ENCODE measurements around the gene FER. TPM values are rescaled to one million over a fixed set of nuclear protein-coding genes. Genes with fewer than 3 reads are reported as not detected.

The FER gene
- polyA plus RNA-seq, 1 donor from 2014 or later = 8.5 TPM

DNA sequence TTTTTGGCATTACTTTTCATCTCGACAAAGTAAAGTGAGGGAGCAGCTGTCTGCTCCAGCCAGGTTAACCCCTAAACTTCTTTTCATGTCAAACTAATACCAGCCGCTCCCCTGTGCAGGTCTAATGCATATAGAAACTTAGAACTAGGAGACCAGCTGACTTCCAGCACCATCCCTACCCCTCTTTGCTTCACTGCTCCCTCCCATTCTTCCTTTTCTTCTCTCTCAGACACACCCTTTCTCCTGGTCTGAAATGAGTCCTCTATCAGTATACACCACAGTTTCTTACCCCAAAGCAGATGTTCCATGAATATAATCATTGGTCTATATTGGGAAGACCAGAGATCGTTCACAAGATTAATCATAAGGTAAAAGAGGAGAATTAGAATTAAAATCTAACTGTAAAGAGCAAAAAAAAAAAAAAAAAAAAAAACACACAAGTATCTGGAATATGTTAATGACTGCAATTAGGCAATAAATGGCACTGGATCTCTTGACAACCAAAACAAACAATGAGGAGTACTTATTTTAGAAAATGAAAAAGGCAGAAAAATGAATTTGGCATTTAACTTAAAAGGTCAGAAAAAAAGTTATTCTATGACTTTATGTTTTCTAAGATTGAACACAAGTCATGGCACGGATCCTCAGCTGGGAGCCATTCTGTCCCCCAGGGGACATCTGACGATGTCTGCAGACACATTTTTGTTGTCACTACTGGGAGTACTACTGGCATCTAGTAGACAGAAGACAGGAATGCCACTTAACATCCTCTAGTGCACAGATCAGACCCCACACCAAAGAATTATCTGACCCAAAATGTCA is 452.3 kb downstream of the FER start:
- Histone ChIP-seq H2AFZ (ENCODE audit: low read depth, low read length) (no peak overlapping the region), H3K9me3 (ENCODE audit: low read length) (no peaks in the 10 kb centered on the region), H3K4me3 (ENCODE audit: low read length) (no peak overlapping the region), H3F3A (ENCODE audit: insufficient read depth, low read length, poor library complexity, severe bottlenecking) (no peaks in the 10 kb centered on the region), H3K4me2 (ENCODE audit: low read length) (no peak overlapping the region), H4K20me1 (ENCODE audit: insufficient read depth) (no peaks in the 10 kb centered on the region), H3K9ac (ENCODE audit: low read length) (no peak overlapping the region), H3K36me3 (ENCODE audit: insufficient read depth, low read length) (no peaks in the 10 kb centered on the region), H3K27ac (ENCODE audit: low read length) (no peak overlapping the region), H3K9me2 (ENCODE audit: insufficient read depth, low read length) (no peaks in the 10 kb centered on the region), H3K79me2 (replicated peaks; ENCODE audit: insufficient read depth, low read length) (no peaks in the 10 kb centered on the region), H3K27me3 (ENCODE audit: insufficient read depth, low read depth, low read length) (no peaks in the 10 kb centered on the region)
- TF ChIP-seq EP300 (conservative IDR thresholded peaks at IDR 0.05; ENCODE audit: poor library complexity, severe bottlenecking) (no peak), SMC3 (conservative IDR thresholded peaks at IDR 0.05; ENCODE audit: poor library complexity) (no peak), RAD21 (conservative IDR thresholded peaks at IDR 0.05) (no peak), TAF1 (IDR thresholded peaks at IDR 0.05; ENCODE audit: low read depth) (no peak)
- TF ChIP-seq, protein P1, sequence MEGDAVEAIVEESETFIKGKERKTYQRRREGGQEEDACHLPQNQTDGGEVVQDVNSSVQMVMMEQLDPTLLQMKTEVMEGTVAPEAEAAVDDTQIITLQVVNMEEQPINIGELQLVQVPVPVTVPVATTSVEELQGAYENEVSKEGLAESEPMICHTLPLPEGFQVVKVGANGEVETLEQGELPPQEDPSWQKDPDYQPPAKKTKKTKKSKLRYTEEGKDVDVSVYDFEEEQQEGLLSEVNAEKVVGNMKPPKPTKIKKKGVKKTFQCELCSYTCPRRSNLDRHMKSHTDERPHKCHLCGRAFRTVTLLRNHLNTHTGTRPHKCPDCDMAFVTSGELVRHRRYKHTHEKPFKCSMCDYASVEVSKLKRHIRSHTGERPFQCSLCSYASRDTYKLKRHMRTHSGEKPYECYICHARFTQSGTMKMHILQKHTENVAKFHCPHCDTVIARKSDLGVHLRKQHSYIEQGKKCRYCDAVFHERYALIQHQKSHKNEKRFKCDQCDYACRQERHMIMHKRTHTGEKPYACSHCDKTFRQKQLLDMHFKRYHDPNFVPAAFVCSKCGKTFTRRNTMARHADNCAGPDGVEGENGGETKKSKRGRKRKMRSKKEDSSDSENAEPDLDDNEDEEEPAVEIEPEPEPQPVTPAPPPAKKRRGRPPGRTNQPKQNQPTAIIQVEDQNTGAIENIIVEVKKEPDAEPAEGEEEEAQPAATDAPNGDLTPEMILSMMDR (IDR thresholded peaks at IDR 0.05; ENCODE audit: poor library complexity, severe bottlenecking) = no peak

DNA sequence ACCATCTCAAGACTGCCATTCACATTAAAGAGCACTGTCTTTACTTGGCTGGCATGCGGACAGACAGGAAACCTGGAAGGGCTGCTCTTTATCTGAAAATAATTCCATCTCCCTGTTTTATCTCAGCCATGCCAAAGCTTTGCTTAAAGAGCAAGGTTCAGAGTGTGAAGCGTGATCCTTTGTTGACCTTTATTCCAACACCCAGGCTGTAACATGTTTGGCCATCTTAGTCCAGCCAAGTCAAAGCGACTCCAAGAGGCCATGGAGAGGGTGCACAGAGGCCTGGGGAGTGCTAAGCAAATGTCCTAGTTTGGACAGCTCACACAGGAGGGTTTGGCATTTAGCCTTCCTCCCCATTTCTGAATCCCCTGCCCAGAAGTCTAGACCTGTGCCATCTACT is 467.3 kb downstream of the FER start:
- no peaks in the 10 kb centered on the region for H3K36me3 ChIP-seq (ENCODE audit: insufficient read depth, low read length)
- no peaks in the 10 kb centered on the region for H4K20me1 ChIP-seq (ENCODE audit: insufficient read depth)
- H3F3A ChIP-seq (ENCODE audit: insufficient read depth, low read length, poor library complexity, severe bottlenecking) = no peaks in the 10 kb centered on the region

More for the DNA sequence above, 467.3 kb downstream of the FER start:
- Histone ChIP-seq H3K4me3 (ENCODE audit: low read length) (no peak overlapping the region), H3K4me2 (ENCODE audit: low read length) (no peak overlapping the region), H3K79me2 (replicated peaks; ENCODE audit: insufficient read depth, low read length) (no peaks in the 10 kb centered on the region), H3K9ac (ENCODE audit: low read length) (no peak overlapping the region), H3K9me2 (ENCODE audit: insufficient read depth, low read length) (no peaks in the 10 kb centered on the region), H3K27me3 (ENCODE audit: insufficient read depth, low read depth, low read length) (no peaks in the 10 kb centered on the region), H2AFZ (ENCODE audit: low read depth, low read length) (no peak overlapping the region), H3K9me3 (ENCODE audit: low read length) (no peaks in the 10 kb centered on the region), H3K27ac (ENCODE audit: low read length) (no peak overlapping the region)
- no peak for TF ChIP-seq MXI1 (conservative IDR thresholded peaks at IDR 0.05; ENCODE audit: poor library complexity, severe bottlenecking)
- TF ChIP-seq TAF1 (IDR thresholded peaks at IDR 0.05; ENCODE audit: low read depth) = no peak
- no peak for TF ChIP-seq EZH2 (IDR thresholded peaks at IDR 0.05; ENCODE audit: borderline replicate concordance, insufficient read depth, low read length, poor library complexity, severe bottlenecking)
- no peak for TF ChIP-seq EP300 (conservative IDR thresholded peaks at IDR 0.05; ENCODE audit: poor library complexity, severe bottlenecking)
- TF ChIP-seq, protein P1 (IDR thresholded peaks at IDR 0.05; ENCODE audit: poor library complexity, severe bottlenecking) = no peak
- TF ChIP-seq, protein P2, sequence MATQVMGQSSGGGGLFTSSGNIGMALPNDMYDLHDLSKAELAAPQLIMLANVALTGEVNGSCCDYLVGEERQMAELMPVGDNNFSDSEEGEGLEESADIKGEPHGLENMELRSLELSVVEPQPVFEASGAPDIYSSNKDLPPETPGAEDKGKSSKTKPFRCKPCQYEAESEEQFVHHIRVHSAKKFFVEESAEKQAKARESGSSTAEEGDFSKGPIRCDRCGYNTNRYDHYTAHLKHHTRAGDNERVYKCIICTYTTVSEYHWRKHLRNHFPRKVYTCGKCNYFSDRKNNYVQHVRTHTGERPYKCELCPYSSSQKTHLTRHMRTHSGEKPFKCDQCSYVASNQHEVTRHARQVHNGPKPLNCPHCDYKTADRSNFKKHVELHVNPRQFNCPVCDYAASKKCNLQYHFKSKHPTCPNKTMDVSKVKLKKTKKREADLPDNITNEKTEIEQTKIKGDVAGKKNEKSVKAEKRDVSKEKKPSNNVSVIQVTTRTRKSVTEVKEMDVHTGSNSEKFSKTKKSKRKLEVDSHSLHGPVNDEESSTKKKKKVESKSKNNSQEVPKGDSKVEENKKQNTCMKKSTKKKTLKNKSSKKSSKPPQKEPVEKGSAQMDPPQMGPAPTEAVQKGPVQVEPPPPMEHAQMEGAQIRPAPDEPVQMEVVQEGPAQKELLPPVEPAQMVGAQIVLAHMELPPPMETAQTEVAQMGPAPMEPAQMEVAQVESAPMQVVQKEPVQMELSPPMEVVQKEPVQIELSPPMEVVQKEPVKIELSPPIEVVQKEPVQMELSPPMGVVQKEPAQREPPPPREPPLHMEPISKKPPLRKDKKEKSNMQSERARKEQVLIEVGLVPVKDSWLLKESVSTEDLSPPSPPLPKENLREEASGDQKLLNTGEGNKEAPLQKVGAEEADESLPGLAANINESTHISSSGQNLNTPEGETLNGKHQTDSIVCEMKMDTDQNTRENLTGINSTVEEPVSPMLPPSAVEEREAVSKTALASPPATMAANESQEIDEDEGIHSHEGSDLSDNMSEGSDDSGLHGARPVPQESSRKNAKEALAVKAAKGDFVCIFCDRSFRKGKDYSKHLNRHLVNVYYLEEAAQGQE (IDR thresholded peaks at IDR 0.05; ENCODE audit: borderline replicate concordance) = no peak
- no peak for TF ChIP-seq POLR2AphosphoS5 (IDR thresholded peaks at IDR 0.05)
- no peak for TF ChIP-seq SMC3 (conservative IDR thresholded peaks at IDR 0.05; ENCODE audit: poor library complexity)
- no peak for TF ChIP-seq RAD21 (conservative IDR thresholded peaks at IDR 0.05)
